ENCODE data around the gene PCDH9. TPM values are rescaled to one million over a fixed set of nuclear protein-coding genes. Genes with fewer than 3 reads are reported as not detected.

Gene PCDH9
- total RNA-seq, 1 experiment from 2014 or later = 4.2 TPM

- Histone ChIP-seq H3K27ac (ENCODE audit: low read length) (no peak overlapping the region), H3K27me3 (ENCODE audit: control insufficient read depth, insufficient read depth, low read length) (no peaks in the 10 kb centered on the region), H3K9me3 (ENCODE audit: control insufficient read depth, insufficient read depth, low read depth, low read length) (no peaks in the 10 kb centered on the region), H3K4me1 (ENCODE audit: control insufficient read depth, insufficient read depth, low read length) (no peaks in the 10 kb centered on the region), H3K36me3 (ENCODE audit: control insufficient read depth, insufficient read depth, low read length) (no peaks in the 10 kb centered on the region), H3K4me3 (ENCODE audit: low read depth in 2 of 2, low read length in 2 of 2) (no peak overlapping the region)
- BruUV-seq (replicated peaks) = no TSS peak
- TF ChIP-seq CTCF (IDR thresholded peaks at IDR 0.05) (no peak), SIN3A (IDR thresholded peaks at IDR 0.05; ENCODE audit: borderline replicate concordance, insufficient read depth, low read depth, low read length) (no peak), POLR2AphosphoS5 (IDR thresholded peaks at IDR 0.05; ENCODE audit: low read depth, low read length) (no peak), TCF7L2 (IDR thresholded peaks at IDR 0.05; ENCODE audit: low read depth, low read length) (no peak)
- intact Hi-C loops (cut with micrococcal nuclease; ENCODE audit: unreplicated experiment) (no loop called here), in situ Hi-C loops (cut with HindIII; ENCODE audit: low pct_unique_long_range_greater_than_20kb, low sequenced_read_pairs) (no loop called here)
- no peak for ATAC-seq
- no peak for DNase-seq (ENCODE audit: low read depth, low spot score)
- ChIA-PET POLR2A (no interaction called here), CTCF (no interaction called here)
These were observed 296.6 kb downstream of the PCDH9 start for GRCh38 chr13:66933527-66933926.

GRCh38 chr13:66927562-66927961, 302.6 kb downstream of the PCDH9 start:
- intact Hi-C loops (cut with micrococcal nuclease; ENCODE audit: unreplicated experiment) (no loop called here), in situ Hi-C loops (cut with HindIII; ENCODE audit: low pct_unique_long_range_greater_than_20kb, low sequenced_read_pairs) (no loop called here)
- H3K27ac ChIP-seq (ENCODE audit: low read length) = no peak overlapping the region

More at GRCh38 chr13:66927562-66927961, 302.6 kb downstream of the PCDH9 start:
- no peaks in the 10 kb centered on the region for H3K9me3 ChIP-seq (ENCODE audit: control insufficient read depth, insufficient read depth, low read depth, low read length)
- POLR2A ChIA-PET = no interaction called here
- no peak overlapping the region for H3K4me3 ChIP-seq (ENCODE audit: low read depth in 2 of 2, low read length in 2 of 2)
- CTCF ChIA-PET = no interaction called here
- H3K36me3 ChIP-seq (ENCODE audit: control insufficient read depth, insufficient read depth, low read length) = no peaks in the 10 kb centered on the region
- TF ChIP-seq REST (IDR thresholded peaks at IDR 0.05; ENCODE audit: insufficient read depth in 1 of 2, low read depth in 2 of 2, low read length in 1 of 2) (no peak), SIN3A (IDR thresholded peaks at IDR 0.05; ENCODE audit: borderline replicate concordance, insufficient read depth, low read depth, low read length) (no peak), CTCF (IDR thresholded peaks at IDR 0.05) (no peak), POLR2AphosphoS5 (IDR thresholded peaks at IDR 0.05; ENCODE audit: low read depth, low read length) (no peak), TCF7L2 (IDR thresholded peaks at IDR 0.05; ENCODE audit: low read depth, low read length) (no peak)
- DNase-seq (ENCODE audit: low read depth, low spot score) (no peak), ATAC-seq (no peak)
- H3K4me1 ChIP-seq (ENCODE audit: control insufficient read depth, insufficient read depth, low read length) = no peaks in the 10 kb centered on the region
- no peaks in the 10 kb centered on the region for H3K27me3 ChIP-seq (ENCODE audit: control insufficient read depth, insufficient read depth, low read length)
- BruUV-seq (replicated peaks) = no TSS peak
